SK-N-SH treated with all-trans-retinoic acid at 6 μM for 48 hours (cell line): ENCODE results near the gene NIPSNAP3A.

Source experiments
- ESRRG ChIP-seq: fragments of 250-450 bp; sonication (Bioruptor Pico); IDR thresholded peaks from 2 replicates; pipeline ENCODE4 v1.6.1; 2021; ENCODE audit warnings: mild to moderate bottlenecking
- PATZ1 ChIP-seq: fragments of 250-450 bp; sonication (Bioruptor Pico); IDR thresholded peaks from 2 replicates; pipeline ENCODE4 v1.8.0; 2020; ENCODE audit warnings: mild to moderate bottlenecking, moderate library complexity, borderline replicate concordance

GRCh38 chr9:104765138-104765537, 17.7 kb downstream of the NIPSNAP3A start:
- no peak for TF ChIP-seq PATZ1
- TF ChIP-seq ESRRG (CRISPR knock-in tag): no peak
